KG1 (cell line): ENCODE measurements around the gene ADGRD1.

ENCODE experiments used
- DNase-seq: peaks from one replicate; lab custom pipeline; 2025; lab: John Stamatoyannopoulos, UW

Gene ADGRD1

DNA sequence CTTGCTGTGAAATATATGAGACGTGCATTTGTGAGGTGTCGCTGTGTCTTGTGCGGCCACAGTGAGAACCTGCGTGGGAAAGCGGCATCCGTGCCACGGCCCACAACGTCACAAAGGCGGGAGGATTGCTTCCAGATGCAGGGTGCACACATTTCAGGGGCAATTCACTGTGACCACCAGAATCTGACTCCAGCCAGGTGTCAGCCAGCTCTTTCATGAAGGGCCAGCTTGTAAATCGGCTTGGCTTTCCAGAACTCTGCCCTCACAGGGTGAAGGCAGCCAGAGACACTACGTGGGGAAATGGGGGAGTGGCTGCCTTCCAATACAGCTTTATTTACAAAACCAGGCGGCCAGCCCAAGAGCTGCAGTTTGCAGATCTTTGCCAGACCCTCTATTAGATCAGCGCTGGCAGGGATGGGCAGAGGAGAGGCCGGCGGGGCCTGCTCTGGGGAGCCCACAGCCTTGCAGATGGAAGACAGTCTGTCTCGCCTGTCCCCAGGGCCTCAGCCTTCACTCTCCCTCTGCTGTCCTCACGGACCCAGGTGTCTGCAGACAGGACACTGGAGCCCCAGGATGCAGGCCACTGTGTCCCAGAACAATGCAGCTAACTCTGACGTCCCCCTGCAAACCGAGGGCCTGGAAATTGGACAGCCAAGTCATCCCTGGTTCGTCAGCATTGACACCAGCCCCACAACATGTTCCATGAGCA, 53.5 kb downstream of the ADGRD1 start:
- DNase-seq = no peak

DNA sequence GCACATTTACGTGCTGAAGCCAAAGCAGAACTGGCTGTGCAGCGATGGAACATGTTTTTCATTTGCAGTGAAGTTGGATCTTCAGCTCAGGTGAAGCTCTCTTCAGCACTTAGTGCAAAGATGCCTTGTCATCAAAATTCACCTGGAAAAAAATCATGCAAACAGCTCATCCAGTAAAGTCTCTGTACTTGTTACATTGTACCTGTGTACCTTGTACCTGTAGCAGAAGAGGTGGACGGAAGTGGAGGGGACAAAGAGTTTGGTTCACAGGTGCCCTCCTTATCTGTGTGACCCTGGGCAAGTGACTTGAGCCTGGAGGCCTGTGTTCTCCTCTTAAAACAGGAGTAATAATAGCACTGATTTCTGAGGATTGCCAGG, 54.0 kb downstream of the ADGRD1 start:
- DNase-seq = no peak

DNA sequence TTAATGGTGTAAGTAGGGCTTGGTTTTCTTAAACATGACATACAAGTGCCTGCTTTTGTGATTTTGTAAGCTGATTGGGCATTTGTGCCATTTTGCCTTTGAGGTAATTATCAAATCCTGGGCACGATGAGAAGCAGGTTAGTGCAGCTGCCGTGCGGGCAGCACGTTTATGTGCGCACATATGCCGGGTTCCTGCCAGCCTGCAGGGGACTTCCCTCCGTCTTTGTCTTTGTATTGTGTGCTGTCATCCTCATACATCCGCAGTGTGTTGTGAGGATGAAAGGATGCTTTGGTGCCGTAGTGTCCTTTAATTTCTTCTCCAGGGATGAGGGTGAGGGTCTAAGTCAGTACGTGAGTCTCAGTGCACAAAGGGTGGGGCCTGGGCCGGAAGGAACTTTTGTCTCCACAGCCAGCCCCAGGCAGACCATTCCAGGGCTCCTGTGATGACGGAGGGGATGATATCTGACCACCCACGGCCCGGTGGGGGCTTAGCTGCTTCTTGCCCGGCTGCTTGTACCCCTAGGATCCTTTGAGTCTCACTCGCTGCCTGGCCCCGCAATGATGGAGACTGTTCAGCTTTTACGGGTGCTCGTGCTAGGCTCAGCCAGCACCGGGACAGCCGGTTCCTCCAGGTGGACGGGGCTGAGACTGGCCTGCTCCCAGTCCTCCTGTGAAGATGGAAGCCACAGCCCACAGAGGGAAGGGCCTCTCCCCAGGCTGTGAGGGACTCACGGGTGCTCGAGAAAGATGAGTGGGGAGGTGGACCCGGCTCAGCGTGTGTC, 54.6 kb downstream of the ADGRD1 start:
- DNase-seq = no peak

DNA sequence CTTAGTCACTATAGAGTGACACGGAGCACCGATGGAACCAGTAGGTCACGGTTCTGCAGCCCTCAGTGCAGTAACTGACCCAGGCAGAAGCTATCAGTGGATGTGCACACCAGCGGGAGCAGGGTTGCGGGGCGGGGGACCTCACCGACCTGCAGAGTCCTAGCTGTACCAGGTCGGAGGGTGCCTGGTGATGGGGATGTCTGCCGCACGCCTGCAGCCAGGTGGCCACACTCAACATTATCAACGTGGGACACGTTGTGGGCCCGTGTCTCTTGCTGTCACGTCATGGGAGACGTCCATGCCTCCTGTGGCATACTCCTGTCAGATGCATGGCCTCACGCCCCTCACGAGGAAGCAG, 55.2 kb downstream of the ADGRD1 start:
- DNase-seq = no peak

DNA sequence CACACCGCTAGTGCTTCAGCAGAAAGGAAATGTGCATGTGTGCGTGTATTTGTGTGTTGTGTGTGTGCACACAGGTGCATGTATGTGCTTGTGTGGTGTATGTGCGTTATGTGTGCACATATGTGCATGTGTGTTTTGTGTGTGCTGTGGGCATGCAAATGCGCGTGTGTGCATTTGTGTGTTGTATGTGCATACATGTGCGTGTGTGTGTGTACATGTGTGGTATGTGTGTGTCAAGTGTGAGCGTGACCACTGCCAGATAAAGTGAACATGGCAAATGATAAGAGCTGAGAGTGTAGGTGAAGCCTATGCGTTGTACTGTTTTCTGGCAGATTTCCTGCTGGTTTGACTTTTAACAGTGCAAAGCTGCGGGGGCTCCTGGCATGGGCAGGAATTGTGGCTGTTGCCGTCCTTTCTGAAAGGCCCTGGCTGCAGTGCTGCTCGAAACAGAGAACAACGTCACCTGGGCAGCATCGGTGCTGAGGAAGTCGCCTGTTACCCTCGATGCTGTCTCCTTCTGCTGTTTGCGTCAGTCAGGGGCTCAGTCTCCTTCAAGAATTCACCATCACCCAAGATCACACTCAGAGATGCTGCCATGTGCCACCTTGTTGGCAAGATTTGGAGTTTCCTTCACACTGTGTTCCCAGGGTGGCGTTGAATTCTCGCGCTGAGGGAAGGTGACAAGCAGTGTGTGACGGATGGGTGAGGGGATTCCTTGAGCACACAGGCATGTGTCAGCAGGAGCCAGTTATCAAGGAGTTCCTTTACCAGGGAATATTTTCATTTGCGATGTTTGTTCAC, 56.1 kb downstream of the ADGRD1 start:
- DNase-seq = no peak

DNA sequence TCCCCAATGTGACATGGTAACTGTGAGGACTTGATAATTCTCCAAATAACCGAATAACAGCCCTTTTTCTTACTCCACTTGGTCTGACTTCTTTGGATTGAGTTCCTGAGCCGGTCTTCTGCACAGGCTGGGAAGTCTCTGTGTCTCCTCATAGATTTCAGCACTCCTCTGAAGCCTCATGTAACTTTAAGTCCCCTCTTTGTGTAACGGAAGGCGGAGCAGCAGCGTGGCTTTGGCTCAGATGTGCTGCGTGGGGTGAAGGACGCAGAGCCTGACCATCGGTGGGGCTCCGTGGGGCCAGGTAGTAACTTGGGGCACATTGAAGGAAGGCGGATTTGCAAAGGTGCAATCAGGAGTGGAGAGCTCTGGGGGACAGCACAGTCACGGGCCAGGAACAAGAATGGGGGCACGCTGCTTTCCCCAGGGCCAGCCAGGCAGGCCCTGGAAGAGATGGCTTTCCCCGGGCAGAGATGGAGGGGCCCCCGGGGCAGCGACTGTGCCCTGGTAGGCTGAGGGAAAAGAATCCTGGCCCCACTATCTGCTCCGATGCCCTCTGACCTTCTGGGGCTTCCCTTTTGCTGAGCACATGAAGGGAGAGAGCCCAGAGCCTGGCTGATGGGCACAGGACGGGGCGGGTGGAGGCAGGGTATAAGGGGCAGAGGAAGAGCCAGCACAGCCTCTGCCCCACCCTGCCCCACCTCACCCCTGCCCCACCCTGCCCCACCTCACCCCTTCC, 56.9 kb downstream of the ADGRD1 start:
- no peak for DNase-seq

DNA sequence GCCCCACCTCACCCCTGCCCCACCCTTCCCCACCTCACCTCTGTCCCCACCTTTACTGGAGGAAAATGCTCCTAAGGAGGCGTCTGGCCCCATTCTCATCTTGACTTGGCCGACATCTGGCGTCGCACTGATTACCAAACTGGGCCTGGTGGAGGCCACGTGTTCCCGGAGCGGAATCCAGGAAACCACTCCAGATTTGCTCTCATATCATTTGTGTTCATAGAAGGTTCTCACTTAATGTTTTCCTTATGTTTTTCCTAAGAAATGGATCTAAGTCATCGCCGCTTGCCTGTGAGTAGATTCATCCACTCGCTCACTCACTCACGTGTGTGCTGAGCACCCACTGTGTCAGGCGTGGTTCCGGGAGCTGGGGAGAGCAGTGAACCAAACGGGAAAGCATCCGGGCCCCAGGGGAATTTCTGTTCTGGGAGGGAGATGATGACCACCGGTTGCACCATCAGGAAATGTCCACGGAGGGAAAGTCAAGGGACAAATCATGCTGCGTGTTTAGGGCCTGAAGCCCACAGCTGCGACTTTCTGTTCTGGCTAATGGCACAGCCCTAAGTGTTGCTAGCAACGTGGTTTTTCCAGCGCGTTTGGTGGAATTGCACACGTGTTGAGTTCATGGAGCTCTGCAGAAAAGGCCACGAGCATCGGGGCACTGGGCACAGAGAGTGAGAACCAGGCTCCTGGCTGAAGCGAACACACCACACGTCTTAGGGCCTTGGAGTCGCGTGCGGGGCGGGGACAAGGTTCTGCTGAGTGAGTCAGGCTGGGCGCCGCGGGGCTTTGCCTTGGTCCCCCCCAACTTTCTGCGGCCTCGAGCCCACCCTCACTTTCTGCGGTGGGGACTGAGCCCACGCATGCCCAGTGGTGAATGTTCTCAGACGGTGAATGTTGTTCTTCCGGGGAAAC, 57.7 kb downstream of the ADGRD1 start:
- DNase-seq = no peak

DNA sequence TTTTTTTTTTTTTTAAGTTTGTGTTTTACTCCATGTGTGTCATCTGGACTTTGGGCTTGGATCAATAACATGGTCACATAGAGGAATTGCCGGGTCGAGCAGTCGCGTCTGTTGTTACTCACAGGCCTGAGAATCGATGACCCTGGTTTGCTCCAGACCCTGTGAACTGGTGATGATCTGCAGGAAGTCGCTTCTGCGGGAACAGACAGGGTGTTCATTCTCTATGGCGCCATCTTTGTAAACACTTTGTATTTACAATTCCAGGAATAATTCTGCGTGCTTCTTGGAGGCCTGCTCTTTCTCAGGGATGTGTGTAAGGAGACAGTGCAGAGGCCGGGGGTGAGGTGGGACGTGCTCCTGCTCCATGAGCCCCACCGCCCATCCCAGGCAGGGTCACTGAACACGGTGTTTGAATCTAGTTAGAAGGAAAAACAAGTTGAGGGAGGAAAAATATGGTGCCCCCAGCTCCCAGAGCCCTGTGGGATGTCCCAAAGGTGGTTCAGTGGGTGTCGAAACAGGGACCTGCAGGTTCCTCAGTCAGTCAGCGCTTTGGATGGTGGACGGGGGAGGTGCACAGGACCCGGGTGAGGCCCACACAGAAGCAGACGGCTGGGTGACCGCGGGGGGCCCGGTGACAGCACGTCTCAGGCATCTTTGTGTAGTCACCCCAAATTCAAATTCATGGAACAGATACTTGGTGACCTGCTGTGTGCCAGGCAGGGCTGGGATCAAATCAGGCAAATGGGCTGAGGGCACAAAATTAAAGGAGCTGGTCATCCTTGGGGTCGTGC, 58.8 kb downstream of the ADGRD1 start:
- no peak for DNase-seq

DNA sequence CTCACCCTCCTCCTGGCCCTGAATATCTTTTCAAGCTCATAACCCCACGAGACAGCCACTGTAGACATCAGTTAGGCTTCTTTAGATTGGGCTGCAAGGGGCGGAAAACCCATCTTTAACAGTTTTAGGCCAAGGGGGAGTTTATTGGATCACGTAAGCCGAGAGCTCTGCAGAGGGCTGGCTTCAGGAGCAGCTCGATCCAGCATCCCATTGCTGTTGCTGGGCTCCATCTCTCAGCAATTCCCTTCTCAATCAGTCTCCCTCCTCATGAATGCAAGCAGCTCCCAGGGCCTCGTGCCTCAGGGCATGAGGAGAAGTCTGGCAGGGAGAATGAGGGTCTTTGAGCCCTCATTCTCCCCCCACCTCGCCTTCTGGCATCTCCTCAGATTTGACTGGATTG, 59.4 kb downstream of the ADGRD1 start:
- DNase-seq = no peak

DNA sequence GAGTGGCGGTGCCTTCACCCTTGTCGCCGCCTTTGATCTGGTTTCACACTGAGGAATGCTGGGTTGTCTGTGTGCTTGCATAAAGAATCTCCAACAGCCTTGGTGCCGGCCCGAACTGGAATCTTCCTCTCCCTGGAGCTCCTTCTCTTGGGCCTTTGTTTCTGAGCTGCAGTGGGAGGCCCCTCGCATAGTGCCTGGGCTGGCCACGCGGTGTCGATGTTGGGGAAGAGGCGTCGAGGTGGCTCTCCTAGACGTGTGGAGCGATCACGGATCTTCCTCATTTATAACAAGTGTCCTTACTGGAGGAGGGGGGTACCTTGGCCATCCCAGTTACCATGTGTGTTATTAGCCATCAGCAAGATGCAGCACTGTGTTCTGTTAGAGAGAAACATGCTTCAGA, 60.6 kb downstream of the ADGRD1 start:
- no peak for DNase-seq

DNA sequence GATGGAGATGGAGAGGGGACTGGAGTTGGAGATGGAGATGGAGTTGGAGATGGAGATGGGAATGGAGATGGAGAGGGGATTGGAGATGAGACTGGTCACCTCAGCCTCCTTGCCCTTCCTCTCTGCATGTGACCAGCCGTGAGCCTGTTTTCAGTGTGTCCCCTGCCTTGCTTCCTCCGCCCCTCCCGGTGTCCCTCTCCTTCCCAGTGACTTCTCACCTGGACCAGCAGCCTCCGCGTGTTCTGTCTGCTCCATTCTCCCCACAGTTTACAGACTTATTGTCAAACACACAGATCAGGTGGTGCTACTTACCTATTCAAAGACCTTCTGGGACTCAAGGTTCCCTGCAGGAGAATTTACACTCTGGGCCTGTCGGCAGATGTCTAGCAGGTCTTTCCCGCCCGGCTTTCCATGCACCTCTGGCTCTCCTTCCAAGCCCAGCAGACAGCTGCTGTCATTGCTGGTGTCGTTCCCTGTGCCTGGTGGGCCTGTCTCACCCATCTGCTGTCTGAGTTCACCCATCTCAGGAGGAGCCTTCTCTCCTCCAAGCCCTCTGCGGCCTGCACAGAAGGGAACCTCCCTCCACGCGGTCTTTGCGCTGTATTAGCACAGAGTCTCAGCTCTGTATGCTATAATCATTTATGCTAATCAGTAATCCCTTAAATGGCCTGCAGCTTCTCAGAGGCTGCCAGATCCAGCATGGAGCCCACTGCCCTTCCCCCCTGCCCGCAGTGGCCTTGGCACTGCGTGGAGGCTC, 62.1 kb downstream of the ADGRD1 start:
- no peak for DNase-seq

DNA sequence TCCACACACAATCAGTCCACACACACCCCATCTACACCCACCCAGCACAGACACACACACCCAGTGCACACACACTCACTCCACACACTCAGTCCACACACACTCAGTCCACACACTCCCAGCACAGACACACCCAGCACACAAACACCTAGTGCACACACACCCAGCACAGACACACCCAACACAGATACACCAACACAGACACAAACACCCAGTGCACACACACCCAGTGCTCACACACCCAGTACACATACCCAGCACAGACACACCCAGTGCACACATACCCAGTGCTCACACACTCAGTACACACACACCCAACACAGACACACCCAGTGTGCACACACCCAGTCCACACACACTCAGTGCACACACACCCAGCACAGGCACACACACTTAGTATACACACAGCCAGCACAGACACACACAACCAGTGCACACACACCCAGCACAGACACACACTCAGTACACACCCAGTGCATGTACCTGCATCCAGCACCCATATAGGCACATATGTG, 63.8 kb downstream of the ADGRD1 start:
- no peak for DNase-seq

DNA sequence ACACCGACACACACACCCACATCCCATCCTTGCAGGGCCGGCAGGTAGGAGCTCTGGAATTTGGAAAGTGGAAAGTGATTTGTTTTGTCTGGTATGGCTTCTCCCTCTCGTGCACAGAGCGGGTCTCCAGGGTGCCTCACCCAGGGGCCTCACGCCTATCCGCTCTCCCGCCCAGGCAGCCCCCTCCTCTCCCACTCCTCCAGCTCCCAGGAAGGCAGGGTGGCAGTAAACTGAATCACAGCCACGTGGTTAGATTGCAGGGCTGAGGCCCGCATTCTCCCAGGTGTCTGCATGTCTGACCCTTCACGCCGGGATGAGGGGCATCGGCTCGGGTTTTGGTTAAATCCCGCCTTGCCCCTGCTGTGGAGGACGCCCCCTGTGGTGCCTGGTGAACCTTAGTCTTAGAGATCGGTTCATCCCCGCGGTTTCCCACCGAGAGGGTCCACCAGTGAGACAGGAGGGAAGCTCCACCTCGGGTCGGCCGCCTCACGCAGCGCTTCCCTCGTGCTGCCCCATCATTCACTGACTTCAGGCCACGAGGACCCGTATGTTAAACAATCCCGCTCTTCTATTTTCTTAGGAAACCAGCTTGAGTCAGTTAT, 64.4 kb downstream of the ADGRD1 start:
- DNase-seq = no peak

DNA sequence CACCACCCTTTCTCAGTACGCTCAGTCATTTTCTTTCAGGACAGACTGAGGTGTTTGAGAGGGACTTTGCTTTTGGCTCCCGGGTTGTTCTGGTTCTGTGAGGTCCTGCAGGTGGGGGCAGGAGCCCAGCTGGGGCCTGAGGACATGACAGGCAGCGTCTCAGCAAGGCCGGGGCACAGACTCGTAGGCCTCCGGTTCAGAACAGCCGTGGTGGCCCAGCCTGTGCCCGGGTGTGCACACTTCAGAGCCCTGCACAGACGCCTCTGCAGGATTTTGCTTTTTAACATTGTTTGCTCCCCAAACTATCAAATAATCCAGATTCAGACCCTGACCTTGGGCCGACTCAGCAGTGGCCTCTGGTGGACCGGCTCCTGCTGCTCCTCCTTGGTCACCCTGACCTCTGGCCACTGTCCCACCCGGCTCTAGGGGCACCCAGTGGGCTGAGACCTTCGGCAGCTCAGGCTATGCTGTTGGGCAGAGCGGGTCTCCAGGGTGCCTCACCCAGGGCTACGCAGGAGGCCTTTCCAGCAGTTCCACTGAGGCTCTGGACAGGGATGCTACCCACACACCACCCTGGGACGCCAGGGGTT, 65.2 kb downstream of the ADGRD1 start:
- DNase-seq = no peak

DNA sequence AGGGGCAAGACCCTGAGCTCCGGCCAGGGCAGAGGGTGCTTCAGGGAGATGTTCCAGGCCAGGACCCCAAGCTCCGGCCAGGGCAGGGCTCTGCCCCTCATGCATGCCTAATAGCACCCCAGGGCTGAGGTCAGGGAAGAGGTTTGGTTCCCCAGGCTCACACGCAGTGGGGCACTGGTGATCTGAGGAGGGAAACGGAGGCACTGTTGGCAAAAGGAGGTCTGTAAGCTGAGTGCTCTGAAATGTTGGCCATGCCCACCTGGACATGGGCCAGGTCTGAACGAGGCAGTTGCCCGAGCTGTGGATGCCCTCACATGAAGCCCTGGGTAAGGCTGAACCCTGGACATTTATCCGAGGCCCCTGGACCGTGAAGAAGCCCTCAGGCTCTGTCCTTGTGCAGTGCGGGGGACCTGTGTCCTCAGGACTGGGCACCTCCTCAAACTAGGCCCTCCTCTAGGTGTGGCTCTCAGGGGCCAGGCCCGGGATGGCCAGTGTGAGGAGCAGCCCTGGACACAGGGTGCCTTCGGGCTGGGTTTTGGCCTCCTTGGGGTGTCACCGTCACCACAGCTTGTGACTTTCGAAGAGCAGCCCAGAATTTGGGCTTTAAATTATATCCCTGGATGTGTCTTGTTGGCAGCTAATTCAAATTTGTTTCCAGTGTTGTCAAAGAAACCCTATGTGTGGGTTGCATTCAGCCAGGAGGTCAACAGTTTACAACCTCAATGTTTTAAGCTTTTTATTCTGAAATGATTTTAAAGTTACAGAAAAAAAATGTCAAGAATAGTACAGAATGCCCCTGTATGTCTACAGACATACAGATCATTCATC, 66.8 kb downstream of the ADGRD1 start:
- DNase-seq = no peak

DNA sequence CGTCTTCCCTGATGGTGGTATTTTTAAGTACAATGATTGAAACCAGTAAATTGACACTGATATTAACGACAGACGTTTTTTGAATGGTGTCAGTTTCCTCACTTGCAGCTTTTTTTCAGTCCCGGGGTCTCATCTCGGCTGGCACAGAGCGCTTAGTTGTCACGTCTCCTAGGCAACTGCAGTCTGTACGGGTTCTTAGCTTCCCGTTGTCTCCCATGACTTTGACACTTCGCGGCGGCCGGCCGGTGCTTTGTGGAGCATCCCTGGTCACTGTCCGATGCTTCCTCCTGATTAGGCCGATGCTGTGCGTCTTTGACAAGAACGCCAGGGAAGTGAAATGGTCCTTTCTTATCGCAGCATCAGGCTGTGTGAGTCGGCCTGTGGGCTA, 67.4 kb downstream of the ADGRD1 start:
- DNase-seq = no peak

DNA sequence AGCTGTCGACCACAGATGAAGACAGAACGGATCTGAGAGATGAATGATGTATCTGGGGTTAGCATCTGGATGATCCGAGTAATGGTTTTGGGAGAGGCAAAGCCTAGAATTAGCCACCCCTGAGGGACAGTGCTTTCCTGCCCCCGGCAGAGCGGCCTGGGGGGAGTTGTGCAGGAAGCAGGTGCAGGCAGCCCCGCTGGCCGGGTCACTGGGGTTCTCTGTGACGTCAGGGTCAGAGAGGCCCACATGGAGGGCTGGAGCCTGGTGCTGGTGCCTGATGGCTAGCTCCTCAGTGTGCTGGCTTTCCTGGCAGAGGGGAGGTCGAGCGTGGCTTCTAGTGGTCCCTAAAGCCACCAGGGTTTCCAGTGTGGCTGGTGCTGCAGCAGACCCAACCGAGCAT, 70.3 kb downstream of the ADGRD1 start:
- DNase-seq = no peak

DNA sequence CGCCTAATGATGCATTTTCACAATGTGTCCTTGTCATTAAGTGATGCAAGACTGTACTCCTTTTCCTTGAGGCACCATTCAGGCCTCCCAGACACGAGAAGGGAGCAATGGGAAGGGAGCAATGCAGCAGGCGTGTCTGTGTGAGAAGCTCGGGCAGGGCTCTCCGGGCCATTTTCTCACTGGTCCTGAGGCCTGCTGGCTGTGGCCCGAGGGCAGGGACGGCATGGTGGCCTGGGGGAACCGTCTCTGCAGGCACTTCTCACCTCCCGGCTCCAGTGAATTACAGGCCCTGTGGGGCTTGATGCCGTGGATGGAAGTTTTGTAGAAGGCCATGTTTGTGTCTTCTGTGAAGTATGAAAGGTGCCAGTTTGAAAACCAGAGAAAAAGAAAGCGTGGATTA, 71.0 kb downstream of the ADGRD1 start:
- no peak for DNase-seq
